SK-N-SH (cell line): ENCODE measurements around the gene STIM2.

ENCODE experiments used
- CTCF ChIP-seq: fragments of 200-600 bp; sonication (generic); IDR thresholded peaks from 2 replicates; pipeline ENCODE4 v1.6.1; 2017; ENCODE audit warnings: antibody characterized with exemption, mild to moderate bottlenecking, moderate library complexity
- EP300 ChIP-seq, 2 experiments: IDR thresholded peaks; 2 replicates each; pipeline versions ENCODE4 v1.4.0 to v1.6.1; 2012; ENCODE audit warnings: borderline replicate concordance in 1 of 2, low read depth in 1 of 2, low read length in 1 of 2
- FOSL2 ChIP-seq: IDR thresholded peaks from 2 replicates; pipeline ENCODE4 v1.4.0; 2012; ENCODE audit warnings: low read depth, mild to moderate bottlenecking, moderate library complexity, borderline replicate concordance
- FOXM1 ChIP-seq: IDR thresholded peaks from 2 replicates; pipeline ENCODE4 v1.4.0; 2012; ENCODE audit warnings: low read depth, mild to moderate bottlenecking
- MAX ChIP-seq: IDR thresholded peaks from 2 replicates; pipeline ENCODE4 v1.4.0; 2012; ENCODE audit warnings: low read depth
- MXI1 ChIP-seq: IDR thresholded peaks from 2 replicates; pipeline ENCODE4 v1.6.1; 2012; ENCODE audit warnings: mild to moderate bottlenecking, low read depth, low read length, improper control_type of control experiment
- NRF1 ChIP-seq: IDR thresholded peaks from 2 replicates; pipeline ENCODE4 v1.6.1; 2012; ENCODE audit warnings: low read depth, mild to moderate bottlenecking, low read length
- SIN3A ChIP-seq: IDR thresholded peaks from 2 replicates; pipeline ENCODE4 v1.6.1; 2012; ENCODE audit warnings: low read depth, mild to moderate bottlenecking, low read length, moderate library complexity, borderline replicate concordance
- TEAD4 ChIP-seq: IDR thresholded peaks from 2 replicates; pipeline ENCODE4 v1.4.0; 2012; ENCODE audit warnings: mild to moderate bottlenecking, borderline replicate concordance; ENCODE audit not compliant: insufficient read depth
- USF1 ChIP-seq: IDR thresholded peaks from 2 replicates; pipeline ENCODE4 v1.4.0; 2012; ENCODE audit warnings: low read depth, borderline replicate concordance

GRCh38 chr4:27055221-27055760, 194.7 kb downstream of the STIM2 start:
- no peak for TF ChIP-seq FOXM1
- no peak for TF ChIP-seq EP300 (IDR thresholded peaks at IDR 0.05; ENCODE audit: borderline replicate concordance in 1 of 2, low read depth in 1 of 2, low read length in 1 of 2)
- no peak for TF ChIP-seq MXI1
- TF ChIP-seq NRF1, result no peak
- no peak for TF ChIP-seq USF1
- TF ChIP-seq SIN3A, result no peak
- no peak for TF ChIP-seq MAX
- no peak for TF ChIP-seq FOSL2
- no peak for TF ChIP-seq CTCF
- TF ChIP-seq TEAD4, result no peak
